Measurements from ENCODE around the gene SEC31A. TPM values are rescaled to one million over a fixed set of nuclear protein-coding genes. Genes with fewer than 3 reads are reported as not detected.

Gene SEC31A
- total RNA-seq, 1 donor from 2014 or later = 308 TPM

DNA sequence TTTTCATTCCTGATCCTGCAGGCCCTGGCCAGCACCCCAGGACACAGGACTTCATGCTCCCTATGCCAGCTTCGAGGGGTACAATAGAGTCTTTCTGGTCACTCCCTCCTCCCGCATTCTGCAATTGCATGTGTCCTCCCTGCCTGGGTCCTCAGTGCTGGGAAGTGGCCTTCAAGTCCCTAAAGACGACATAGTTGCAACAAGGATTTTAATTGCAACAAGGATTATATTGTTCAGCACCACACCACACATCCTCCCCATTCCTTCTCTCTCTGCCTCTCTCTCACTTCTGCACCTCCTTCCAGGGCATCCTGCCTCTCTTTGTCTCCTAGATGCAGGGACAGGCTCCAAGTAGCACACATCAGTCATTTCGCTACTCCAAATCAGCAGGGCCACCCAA lies 117.9 kb downstream of the SEC31A start:
- Mint-ChIP-seq H3K27me3 (ENCODE audit: low read depth) (no peaks in the 10 kb centered on the region), H3K36me3 (peaks cover 2% of the 10 kb centered on the region), H3K4me1 (peaks cover 20% of the 10 kb centered on the region), H3K27ac (no peak overlapping the region), H3K4me3 (no peak overlapping the region), H3K9me3 (no peaks in the 10 kb centered on the region)
- TF ChIP-seq, protein P1, sequence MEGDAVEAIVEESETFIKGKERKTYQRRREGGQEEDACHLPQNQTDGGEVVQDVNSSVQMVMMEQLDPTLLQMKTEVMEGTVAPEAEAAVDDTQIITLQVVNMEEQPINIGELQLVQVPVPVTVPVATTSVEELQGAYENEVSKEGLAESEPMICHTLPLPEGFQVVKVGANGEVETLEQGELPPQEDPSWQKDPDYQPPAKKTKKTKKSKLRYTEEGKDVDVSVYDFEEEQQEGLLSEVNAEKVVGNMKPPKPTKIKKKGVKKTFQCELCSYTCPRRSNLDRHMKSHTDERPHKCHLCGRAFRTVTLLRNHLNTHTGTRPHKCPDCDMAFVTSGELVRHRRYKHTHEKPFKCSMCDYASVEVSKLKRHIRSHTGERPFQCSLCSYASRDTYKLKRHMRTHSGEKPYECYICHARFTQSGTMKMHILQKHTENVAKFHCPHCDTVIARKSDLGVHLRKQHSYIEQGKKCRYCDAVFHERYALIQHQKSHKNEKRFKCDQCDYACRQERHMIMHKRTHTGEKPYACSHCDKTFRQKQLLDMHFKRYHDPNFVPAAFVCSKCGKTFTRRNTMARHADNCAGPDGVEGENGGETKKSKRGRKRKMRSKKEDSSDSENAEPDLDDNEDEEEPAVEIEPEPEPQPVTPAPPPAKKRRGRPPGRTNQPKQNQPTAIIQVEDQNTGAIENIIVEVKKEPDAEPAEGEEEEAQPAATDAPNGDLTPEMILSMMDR (IDR thresholded peaks at IDR 0.05; ENCODE audit: unreplicated experiment) = no peak
- no peak for DNase-seq (ENCODE audit: low spot score in 2 of 2, unreplicated experiment in 2 of 2)

DNA sequence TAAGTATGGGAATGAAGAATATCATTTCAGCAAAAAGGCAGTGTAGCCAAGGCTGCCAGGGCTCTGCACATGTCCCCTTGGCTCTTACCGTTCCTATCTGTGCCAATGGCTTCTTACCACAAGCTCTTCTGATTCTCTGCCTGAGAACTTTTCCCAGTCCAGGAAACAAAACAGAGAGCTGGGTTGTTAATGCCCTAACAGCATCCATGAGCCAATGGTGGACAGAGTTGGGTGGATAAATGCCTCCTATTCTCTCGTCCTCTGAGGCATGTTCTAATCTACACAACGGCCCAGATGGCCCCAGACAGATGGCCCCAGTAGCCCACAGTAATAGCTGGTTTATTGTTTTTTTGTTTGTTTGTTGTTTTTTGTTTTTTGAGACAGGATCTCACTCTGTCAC lies 120.3 kb downstream of the SEC31A start:
- peaks cover 6% of the 10 kb centered on the region for H3K4me1 Mint-ChIP-seq
- peaks cover 14% of the 10 kb centered on the region for H3K36me3 Mint-ChIP-seq
- H3K27me3 Mint-ChIP-seq (ENCODE audit: low read depth) = no peaks in the 10 kb centered on the region
- H3K4me3 Mint-ChIP-seq = no peak overlapping the region
- H3K9me3 Mint-ChIP-seq = peaks cover 13% of the 10 kb centered on the region
- TF ChIP-seq, protein P1 (IDR thresholded peaks at IDR 0.05; ENCODE audit: unreplicated experiment) = no peak
- H3K27ac Mint-ChIP-seq = no peak overlapping the region
- no peak for DNase-seq (ENCODE audit: low spot score in 2 of 2, unreplicated experiment in 2 of 2)

Other genes with a start within 250 kb of the SEC31A start
- 25.7 to 27.2 TPM (median 26.1 TPM) in 3 replicates for gene SCD5, start 92.4 kb downstream of the SEC31A start, total RNA-seq
- 7.6 to 8.8 TPM (median 8.3 TPM) in 3 replicates for gene THAP9, start 9.6 kb upstream of the SEC31A start, total RNA-seq
- gene LIN54, start 119.7 kb upstream of the SEC31A start, total RNA-seq = 12.9 to 13.1 TPM (median 12.9 TPM) in 3 replicates
- 34.1 to 39.6 TPM (median 36.6 TPM) in 3 replicates for gene COPS4, start 144.0 kb upstream of the SEC31A start, total RNA-seq
- gene PLAC8, start 223.6 kb upstream of the SEC31A start, total RNA-seq = 0.50 to 1.6 TPM (median 1.2 TPM) in 3 replicates

Measured in mesothelial cell of epicardium (in vitro differentiated cells).